ENCODE results near the gene PLEKHH1. TPM values are rescaled to one million over a fixed set of nuclear protein-coding genes. Genes with fewer than 3 reads are reported as not detected.
"Not testable (repeated sequence)": the region's sequence is repeated elsewhere in the genome, so short reads cannot be mapped to it uniquely, and the experiment has no call there.

PLEKHH1 gene
- total RNA-seq, 2 donors from 2014 or later = 59.9 to 61.1 TPM

DNA sequence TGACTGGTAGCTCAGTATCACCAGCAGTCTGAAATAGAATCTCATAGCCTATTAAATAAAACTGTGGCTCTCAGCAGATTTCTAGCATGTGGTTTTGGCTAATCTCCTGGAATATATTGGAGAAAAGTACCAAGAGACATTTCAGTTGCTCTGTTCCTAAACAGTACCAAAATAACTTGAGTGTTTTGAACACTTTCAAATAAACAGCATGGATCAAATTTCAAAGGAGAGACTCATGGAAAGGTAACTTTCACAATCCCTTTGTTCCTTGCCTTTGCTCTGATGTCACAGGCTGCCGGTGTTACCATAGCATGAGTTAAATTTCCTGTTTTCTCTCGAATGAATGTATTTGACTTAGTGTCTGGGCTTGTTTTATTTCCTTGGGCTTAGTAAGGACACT lies 90.0 kb downstream of the PLEKHH1 start:
- no peak overlapping the region for H3K27ac ChIP-seq (ENCODE audit: low read depth, low read length)
- H3K4me1 ChIP-seq (ENCODE audit: control insufficient read depth, insufficient read depth, low read length) = peaks cover 13% of the 10 kb centered on the region
- TF ChIP-seq, protein P1, sequence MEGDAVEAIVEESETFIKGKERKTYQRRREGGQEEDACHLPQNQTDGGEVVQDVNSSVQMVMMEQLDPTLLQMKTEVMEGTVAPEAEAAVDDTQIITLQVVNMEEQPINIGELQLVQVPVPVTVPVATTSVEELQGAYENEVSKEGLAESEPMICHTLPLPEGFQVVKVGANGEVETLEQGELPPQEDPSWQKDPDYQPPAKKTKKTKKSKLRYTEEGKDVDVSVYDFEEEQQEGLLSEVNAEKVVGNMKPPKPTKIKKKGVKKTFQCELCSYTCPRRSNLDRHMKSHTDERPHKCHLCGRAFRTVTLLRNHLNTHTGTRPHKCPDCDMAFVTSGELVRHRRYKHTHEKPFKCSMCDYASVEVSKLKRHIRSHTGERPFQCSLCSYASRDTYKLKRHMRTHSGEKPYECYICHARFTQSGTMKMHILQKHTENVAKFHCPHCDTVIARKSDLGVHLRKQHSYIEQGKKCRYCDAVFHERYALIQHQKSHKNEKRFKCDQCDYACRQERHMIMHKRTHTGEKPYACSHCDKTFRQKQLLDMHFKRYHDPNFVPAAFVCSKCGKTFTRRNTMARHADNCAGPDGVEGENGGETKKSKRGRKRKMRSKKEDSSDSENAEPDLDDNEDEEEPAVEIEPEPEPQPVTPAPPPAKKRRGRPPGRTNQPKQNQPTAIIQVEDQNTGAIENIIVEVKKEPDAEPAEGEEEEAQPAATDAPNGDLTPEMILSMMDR (conservative IDR thresholded peaks at IDR 0.05) = no peak
- no peak overlapping the region for H3K4me3 Mint-ChIP-seq
- H3K27me3 ChIP-seq (ENCODE audit: control insufficient read depth, insufficient read depth, low read length, poor library complexity, severe bottlenecking) = peaks cover 12% of the 10 kb centered on the region
- H3K4me1 Mint-ChIP-seq = peaks cover 17% of the 10 kb centered on the region
- peaks cover 5% of the 10 kb centered on the region for H3K9me3 Mint-ChIP-seq
- peak overlapping the region; percentile 6 for H3K9ac ChIP-seq (ENCODE audit: extremely low read depth, low read length, poor library complexity, severe bottlenecking)
- no peak overlapping the region for H3K4me3 ChIP-seq (ENCODE audit: low read length)
- H3K27ac Mint-ChIP-seq = no peak overlapping the region
- 58% methylated on average over 2 of the region's 2 CpGs; no CpG with 5 or more reads in 1 of the 2 experiments for WGBS, 2 experiments (ENCODE audit: insufficient coverage in 1 of 2, insufficient read length in 1 of 2)
- H3K9me3 ChIP-seq (ENCODE audit: control insufficient read depth, low read length) = no peaks in the 10 kb centered on the region
- DNase-seq = no peak
- no peaks in the 10 kb centered on the region for H3K36me3 ChIP-seq (ENCODE audit: control insufficient read depth, insufficient read depth, low read length)
- peaks cover 17% of the 10 kb centered on the region for H3K36me3 Mint-ChIP-seq (ENCODE audit: low read depth)
- peaks cover 11% of the 10 kb centered on the region for H3K27me3 Mint-ChIP-seq (ENCODE audit: insufficient read depth)

DNA sequence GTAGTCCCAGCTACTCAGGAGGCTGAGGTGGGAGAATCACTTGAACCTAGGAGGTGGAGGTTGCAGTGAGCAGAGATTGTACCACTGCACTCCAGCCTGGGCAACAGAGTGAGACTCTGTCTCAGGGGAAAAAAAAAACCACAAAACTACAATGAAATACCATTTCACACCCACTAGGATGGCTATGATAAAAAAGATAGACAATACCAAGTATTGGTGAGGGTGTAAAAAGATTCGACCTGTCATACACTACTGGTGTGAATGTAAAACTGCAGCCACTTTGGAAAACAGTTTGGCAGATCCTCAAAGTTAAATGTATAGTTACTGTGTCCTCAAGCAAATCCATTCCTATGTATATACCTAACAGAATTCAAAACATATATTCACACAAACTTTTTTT lies 93.0 kb downstream of the PLEKHH1 start:
- H3K9me3 Mint-ChIP-seq; H3K36me3 ChIP-seq (ENCODE audit: control insufficient read depth, insufficient read depth, low read length); H3K27me3 Mint-ChIP-seq (ENCODE audit: insufficient read depth); H3K27ac Mint-ChIP-seq; H3K4me3 Mint-ChIP-seq; H3K9me3 ChIP-seq (ENCODE audit: control insufficient read depth, low read length); H3K9ac ChIP-seq (ENCODE audit: extremely low read depth, low read length, poor library complexity, severe bottlenecking); H3K4me1 ChIP-seq (ENCODE audit: control insufficient read depth, insufficient read depth, low read length); H3K4me1 Mint-ChIP-seq; DNase-seq; H3K4me3 ChIP-seq (ENCODE audit: low read length); H3K27ac ChIP-seq (ENCODE audit: low read depth, low read length); H3K27me3 ChIP-seq (ENCODE audit: control insufficient read depth, insufficient read depth, low read length, poor library complexity, severe bottlenecking): not testable (repeated sequence)
- peaks cover 25% of the 10 kb centered on the region for H3K36me3 Mint-ChIP-seq (ENCODE audit: low read depth)
- WGBS, 2 experiments (ENCODE audit: insufficient coverage in 1 of 2, insufficient read length in 1 of 2) = 100% methylated on average over 1 of the region's 1 CpG

DNA sequence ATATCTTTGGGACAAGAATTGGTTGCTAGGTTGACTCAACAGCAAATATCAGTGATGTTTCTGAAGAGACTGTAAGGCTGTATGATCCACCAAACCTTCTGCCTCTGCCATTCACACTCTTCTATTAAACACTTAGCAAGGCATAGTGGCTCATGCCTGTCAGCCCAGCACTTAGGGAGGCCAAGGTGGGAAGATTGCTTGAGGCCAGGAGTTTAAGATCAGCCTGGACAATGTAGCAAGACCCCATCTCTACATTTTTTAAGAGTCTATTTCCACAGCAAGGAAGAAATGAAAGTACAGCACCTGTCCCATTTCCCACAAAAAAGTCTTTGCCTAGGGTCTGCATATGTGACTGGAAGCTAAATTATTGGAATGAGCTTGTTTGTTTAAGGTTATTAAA lies 94.4 kb downstream of the PLEKHH1 start:
- Mint-ChIP-seq H3K36me3 (ENCODE audit: low read depth) (peaks cover 29% of the 10 kb centered on the region), H3K27ac (no peak overlapping the region), H3K4me3 (no peak overlapping the region), H3K27me3 (ENCODE audit: insufficient read depth) (no peaks in the 10 kb centered on the region), H3K9me3 (peaks cover 5% of the 10 kb centered on the region), H3K4me1 (peaks cover 8% of the 10 kb centered on the region)
- DNase-seq = no peak
- no peak overlapping the region for H3K27ac ChIP-seq (ENCODE audit: low read depth, low read length)
- H3K36me3 ChIP-seq (ENCODE audit: control insufficient read depth, insufficient read depth, low read length) = no peaks in the 10 kb centered on the region
- no peak overlapping the region for H3K9ac ChIP-seq (ENCODE audit: extremely low read depth, low read length, poor library complexity, severe bottlenecking)
- TF ChIP-seq, protein P1 (conservative IDR thresholded peaks at IDR 0.05) = no peak
- no peaks in the 10 kb centered on the region for H3K9me3 ChIP-seq (ENCODE audit: control insufficient read depth, low read length)
- peaks cover 6% of the 10 kb centered on the region for H3K4me1 ChIP-seq (ENCODE audit: control insufficient read depth, insufficient read depth, low read length)
- no peak overlapping the region for H3K4me3 ChIP-seq (ENCODE audit: low read length)
- H3K27me3 ChIP-seq (ENCODE audit: control insufficient read depth, insufficient read depth, low read length, poor library complexity, severe bottlenecking) = no peaks in the 10 kb centered on the region

DNA sequence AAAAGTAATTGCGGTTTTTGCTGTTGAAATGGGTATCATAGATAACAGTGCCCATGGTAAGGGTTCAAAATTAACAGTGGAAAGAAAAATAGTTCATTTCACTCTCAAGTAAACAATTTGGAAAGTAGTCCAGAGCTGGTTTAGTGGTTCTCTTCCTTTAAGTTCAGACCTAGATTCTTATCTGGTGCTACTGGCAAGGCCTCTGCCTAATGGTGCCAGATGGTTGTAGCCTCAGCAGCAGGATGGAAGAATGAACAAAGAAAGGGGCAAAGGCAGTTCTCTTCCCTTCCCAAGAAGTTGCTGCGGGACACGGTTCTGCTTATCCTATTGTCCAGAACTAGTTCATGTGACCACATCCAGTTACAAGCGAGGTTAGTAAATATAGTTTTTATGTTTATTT lies 97.1 kb downstream of the PLEKHH1 start:
- no peaks in the 10 kb centered on the region for H3K36me3 ChIP-seq (ENCODE audit: control insufficient read depth, insufficient read depth, low read length)
- Mint-ChIP-seq H3K4me3 (no peak overlapping the region), H3K4me1 (no peaks in the 10 kb centered on the region), H3K36me3 (ENCODE audit: low read depth) (peaks cover 20% of the 10 kb centered on the region), H3K9me3 (no peaks in the 10 kb centered on the region), H3K27ac (no peak overlapping the region), H3K27me3 (ENCODE audit: insufficient read depth) (no peaks in the 10 kb centered on the region)
- H3K27me3 ChIP-seq (ENCODE audit: control insufficient read depth, insufficient read depth, low read length, poor library complexity, severe bottlenecking) = no peaks in the 10 kb centered on the region
- no peaks in the 10 kb centered on the region for H3K4me1 ChIP-seq (ENCODE audit: control insufficient read depth, insufficient read depth, low read length)
- TF ChIP-seq, protein P1 (conservative IDR thresholded peaks at IDR 0.05) = no peak
- 88 to 97% methylated on average over 3 to 4 of the region's 4 CpGs for WGBS, 2 experiments (ENCODE audit: insufficient coverage in 1 of 2, insufficient read length in 1 of 2)
- no peak overlapping the region for H3K9ac ChIP-seq (ENCODE audit: extremely low read depth, low read length, poor library complexity, severe bottlenecking)
- H3K4me3 ChIP-seq (ENCODE audit: low read length) = no peak overlapping the region
- no peak overlapping the region for H3K27ac ChIP-seq (ENCODE audit: low read depth, low read length)
- DNase-seq = no peak
- H3K9me3 ChIP-seq (ENCODE audit: control insufficient read depth, low read length) = no peaks in the 10 kb centered on the region
